NCI-H2227 (cell line): Measurements from ENCODE around the gene COL3A1.

Experiments
- DNase-seq: peaks from one replicate; lab custom pipeline; 2025; ENCODE audit not compliant: unreplicated experiment; lab: John Stamatoyannopoulos, UW

COL3A1 gene

DNA sequence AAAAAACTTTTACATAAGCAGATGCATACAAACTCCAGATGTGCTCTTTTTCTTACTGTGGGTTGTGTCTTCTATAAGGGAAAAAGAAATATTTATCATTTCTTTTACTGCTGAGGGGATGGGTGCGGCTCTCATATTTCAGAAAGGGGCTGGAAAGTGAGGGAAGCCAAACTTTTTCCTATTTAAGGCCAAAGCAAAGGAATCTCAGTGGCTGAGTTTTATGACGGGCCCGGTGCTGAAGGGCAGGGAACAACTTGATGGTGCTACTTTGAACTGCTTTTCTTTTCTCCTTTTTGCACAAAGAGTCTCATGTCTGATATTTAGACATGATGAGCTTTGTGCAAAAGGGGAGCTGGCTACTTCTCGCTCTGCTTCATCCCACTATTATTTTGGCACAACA, at the start of gene COL3A1:
TSS of gene COL3A1 (plus strand) at position 210 of the 400 bp plus-strand sequence. CDS start at position 327, 117 bp downstream.
- DNase-seq = no peak

DNA sequence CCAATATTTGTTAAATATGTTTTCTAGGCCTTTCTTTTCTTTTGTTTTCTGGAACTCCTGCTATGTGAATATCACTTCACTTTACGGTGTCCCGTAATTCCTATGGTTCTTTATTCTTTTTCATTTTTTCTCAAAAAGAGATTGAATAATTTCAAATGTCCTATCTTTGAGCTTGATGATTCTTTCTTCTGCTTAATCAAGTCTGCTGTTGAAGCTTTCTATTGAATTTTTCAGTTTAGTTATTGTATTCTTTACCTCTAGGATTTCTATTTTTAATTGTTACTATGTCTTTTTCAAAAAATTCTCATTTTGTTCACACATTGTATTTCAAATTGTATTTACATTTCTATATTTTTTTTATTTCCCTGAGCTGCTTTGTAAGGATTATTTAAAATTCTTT, 45.5 kb upstream of the COL3A1 start:
- no peak for DNase-seq

DNA sequence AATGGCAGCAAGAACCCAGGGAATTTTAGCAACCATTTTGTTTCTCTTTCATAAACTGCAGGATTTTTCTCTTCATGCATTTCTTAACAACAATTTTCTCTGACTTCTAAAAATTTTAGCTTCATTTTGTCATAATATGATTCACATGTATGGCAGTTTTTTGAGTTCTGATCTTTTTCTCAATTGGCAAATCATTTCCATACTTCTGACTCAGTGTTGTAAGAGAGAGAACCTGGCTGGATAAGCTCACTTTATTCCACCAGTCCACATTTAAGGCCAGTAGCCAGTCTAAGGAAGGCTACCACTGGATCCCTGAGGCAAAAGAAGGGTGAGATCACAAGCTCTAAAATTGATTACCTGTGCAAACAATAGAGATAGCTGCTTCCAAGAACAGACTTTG, 42.8 kb upstream of the COL3A1 start:
- no peak for DNase-seq

DNA sequence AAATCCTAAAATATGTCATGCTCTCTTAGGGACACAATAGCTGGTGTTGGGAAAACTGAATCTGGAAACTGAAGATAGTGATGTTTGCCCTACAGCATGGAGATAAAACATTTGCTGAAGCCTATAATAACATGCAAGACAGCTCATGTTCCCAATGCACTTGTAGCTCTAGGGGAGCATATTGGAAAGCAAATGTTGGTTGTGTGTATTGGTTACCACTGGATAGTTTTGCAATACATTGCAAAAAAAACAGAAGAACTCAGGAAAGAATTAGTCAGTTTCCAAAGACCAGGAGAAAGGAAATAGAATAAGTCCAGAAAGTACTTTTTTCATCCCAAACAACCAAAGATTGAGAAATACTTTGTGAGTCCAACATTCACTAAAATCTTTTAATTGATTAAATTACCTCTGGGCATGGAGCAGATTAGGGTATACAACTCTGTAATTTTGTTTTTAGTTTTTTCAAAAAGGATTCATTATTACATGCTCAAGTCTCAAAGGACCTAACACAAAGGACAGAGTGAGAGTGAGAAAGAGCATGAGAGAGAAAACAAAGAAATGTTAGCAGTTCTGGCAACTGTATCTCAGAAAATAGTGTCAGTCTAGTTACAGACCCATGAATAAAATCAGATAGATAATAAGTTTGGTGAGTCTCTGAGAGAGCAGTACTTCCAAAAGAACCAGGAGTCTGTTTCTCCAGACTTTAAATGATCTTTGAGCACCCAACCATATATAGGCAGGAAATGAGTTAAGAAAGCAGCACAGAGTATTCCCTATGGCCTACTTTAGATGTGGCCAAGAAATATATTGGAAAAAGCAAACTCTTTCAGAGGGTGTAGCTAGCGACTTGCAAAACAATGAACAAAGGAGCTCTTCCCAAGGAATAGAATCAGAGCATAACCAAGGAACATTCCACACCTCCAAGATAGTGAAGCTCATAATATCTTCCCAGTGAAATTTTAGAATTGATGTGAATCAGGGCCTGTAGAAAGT, 36.6 kb upstream of the COL3A1 start:
- DNase-seq = no peak

DNA sequence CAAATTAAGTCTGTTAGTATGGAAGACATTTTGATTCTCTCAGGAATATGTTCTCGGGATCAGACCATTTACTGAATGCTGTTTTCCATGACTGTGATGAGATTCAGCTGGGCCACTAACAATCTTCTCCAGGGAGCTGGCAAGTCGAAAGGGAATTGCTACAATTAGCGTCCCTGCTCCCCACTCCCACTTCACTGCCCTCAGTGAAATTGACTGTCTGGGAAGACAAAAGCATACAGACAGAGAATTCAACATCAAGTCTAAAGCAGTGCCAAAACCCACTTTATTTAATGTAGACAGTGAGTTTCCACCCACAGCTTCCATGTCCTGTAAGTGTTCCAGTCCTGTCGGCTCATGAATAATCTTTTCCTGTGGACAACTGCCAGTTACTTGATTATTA, 34.0 kb upstream of the COL3A1 start:
- DNase-seq = peak; percentile 27

DNA sequence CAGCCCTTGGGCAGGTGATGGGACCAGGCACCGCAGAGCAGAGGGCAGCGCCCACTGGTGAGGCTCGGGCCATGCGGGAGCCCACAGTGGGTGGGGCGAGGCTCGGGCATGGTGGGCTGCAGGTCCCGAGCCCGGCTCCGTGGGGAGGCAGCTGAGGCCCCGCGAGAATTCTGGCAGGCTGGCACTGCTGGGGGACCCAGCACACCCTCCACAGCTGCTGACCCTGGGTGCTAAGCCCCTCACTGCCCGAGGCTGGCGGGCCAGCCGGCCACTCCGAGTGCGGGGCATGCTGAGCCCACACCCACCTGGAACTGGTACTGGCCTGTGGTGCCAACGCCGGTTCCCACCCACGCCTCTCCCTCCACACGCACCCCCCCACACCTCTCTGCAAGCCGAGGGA, 29.7 kb upstream of the COL3A1 start:
- no peak for DNase-seq

DNA sequence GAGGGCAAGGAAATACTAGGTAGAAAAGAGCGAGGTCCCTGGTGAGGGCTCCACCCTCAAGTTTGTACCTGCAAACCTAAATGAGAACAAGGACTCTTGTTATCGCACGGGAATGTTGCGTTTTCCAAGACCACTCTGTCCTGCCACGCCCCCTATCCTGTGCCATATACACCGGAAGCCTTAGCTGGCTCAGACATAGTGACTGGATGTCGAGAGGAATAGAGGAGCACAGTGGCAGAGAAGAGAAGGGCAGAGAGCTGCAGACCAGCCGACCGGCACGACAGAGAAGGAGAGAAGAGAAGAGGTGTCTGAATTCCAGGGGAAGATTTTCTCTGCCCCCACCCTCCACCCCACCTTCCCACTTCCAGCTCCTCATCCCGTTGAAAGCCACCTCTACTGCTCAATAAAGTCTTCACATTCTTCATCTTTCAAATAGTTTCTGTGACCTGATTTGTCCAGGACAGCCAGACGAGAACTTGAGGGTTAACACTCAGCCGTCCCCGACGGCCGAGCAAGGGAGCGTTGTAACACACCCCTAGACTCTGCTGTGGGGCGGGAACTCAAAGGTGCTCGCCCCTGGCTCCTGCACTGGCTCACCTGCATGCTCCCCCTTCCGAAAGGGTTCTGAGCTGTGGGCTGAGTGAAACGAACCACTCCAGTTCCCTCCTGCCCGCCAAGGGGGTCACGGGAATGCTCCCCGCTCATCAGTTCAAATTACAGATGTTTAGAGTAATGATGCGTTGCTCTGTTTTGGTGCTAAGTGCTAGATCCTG, 24.9 kb upstream of the COL3A1 start:
- peak; percentile 27 for DNase-seq

DNA sequence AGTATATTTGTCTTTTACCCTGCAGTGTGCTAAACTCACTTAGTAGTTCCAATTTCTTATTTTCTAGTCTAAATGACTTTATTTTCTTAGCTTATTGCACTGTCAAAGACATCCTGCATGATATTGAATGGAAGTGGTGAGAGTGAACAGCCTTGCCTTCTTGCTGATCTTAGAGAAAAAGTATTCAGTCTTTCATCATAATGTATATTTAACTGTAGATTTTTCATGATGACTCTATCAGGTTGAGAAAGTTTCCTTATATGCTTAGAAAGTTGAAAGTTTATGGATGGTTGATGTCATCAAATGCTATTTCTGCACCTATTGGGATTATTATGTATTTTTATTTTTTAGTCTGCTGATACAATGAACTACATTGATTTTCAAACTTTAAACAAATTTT, 21.3 kb upstream of the COL3A1 start:
- no peak for DNase-seq

DNA sequence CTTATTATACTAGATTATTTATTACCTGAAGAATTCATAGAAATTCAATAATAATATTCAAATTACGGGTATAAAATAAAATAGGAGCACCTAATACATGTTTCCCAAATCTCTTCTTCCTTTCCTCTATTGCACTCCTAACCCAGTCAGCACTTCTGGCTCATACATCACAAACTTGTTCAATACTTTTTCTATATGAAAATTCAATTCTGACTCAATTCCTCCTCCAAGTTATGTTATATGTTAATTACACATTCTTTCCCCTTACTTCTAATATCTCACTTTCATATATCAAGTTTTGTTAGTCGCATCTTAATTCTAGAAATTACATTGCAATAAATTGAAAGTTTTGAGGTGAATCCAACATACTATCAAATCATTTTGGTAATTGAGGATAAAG, 17.9 kb upstream of the COL3A1 start:
- no peak for DNase-seq

DNA sequence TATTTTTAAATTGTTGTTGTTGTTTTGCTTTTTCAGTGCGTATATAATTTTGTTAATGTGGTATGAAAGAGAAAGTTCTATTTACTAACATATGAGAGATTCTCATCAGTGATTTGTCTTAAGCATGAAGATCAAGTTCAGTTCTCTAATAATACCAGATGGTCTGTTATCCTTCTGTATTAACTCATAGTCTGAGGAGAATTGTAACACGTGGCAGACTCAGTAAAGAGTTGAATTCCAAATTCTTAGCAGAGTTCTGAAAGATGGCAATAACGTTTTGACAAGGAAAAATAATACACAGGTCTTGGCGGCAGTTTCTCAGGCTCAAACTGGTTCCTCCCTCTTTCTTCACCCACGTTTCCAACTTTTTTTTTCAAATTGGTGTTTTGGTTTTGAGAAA, 17.2 kb upstream of the COL3A1 start:
- no peak for DNase-seq

DNA sequence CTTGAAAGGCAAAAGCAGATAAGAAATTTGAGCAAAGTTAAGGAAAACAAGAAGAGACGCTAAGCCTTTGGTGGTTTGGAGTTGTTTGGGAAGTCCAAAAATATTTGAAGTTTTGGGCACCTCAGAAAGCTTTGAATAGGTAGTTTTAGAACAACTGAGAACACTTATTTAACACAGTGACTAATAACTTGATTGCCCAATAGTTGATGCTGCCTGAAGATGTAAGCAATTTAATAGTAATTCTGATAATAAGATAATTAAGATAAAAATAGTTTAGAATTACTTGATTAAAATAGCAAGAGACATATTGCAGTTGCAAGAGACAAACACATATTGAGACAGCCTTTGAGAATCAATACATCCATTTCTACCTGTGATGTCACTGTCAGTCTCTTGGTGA, 16.5 kb upstream of the COL3A1 start:
- DNase-seq = no peak

DNA sequence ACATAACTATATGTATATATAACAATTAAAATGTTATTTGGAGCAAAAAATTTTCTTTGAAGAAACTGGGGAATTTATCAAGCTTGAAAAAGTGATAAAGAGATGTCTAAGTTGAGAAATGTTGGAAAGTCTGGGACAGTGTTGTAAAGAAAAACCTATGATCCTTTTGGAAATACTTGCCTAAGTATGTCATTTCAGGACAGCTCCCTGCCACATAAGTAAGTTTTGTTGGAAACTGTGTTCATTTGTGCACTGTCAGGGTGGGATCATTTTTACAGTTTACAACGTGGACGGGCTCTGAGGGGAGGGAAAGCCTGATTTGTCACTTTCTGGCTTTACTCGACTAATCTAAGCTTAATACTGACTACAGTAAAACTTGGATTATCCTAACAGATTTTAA, 10.4 kb upstream of the COL3A1 start:
- no peak for DNase-seq

DNA sequence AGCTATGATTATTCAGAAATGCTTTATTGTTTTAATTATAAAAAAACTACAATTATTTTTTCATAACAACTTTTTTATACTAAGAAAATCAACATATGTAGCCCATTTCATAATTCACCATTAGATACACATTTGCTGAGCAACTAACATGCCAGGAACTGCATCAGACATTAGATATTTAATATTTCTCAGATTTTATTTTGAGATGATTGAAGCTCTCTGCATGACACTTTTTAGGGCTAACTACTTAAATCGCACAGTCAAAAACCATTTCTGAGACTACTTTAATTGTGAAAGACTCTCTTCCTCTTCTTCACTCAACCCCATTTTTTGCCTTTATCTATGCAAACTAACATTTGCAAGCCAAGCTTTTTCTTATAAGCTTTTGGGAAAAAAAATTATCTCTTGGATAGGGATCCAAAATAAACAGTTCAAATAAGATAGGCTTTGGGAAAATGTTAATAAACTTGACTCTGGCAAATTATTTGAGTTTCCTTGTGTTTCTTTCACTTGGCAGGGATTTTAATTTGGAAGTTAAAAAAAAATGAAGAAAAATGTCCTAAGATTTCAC, 9.1 kb upstream of the COL3A1 start:
- DNase-seq = no peak

DNA sequence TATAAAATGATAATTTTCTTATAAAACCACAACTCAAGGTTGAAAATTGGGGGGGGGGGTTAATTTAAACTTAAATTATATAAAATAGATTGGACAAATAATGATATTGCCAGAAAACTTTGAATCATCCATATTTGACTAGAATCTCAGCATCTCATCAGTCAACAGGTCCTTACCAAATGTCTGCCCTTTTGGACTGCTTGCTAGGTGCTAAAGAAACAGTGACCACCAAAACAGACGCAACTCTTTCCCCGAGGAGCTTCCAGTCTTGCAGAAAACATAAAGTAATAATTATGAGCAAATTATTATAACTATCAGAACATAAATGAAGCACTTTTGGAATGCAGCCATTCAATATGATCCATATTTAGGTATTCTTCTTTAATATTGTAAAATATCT, 8.6 kb upstream of the COL3A1 start:
- DNase-seq = no peak

DNA sequence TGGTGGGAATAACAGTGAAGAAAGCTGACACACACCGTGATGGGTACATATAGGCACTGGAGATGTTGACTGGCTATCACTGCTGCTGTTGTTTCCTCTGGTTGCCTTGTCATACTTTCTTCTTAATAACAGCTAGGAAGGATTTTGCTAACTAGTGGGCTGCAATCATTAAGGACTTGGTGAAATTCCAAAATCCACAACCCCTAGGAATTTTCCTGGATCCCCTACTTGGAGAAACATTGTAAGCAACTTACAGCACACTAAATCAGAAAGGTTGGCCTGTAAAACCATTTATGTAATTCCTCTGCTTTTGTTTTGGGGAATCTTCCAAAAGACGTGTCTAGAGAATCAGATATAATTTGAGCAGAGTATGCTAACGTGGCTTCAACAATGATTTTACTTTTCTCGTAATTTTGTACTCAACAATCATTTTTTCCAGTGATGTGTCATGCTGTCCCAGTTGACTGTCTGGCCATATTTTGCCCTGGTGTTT, 8.0 kb upstream of the COL3A1 start:
- no peak for DNase-seq

DNA sequence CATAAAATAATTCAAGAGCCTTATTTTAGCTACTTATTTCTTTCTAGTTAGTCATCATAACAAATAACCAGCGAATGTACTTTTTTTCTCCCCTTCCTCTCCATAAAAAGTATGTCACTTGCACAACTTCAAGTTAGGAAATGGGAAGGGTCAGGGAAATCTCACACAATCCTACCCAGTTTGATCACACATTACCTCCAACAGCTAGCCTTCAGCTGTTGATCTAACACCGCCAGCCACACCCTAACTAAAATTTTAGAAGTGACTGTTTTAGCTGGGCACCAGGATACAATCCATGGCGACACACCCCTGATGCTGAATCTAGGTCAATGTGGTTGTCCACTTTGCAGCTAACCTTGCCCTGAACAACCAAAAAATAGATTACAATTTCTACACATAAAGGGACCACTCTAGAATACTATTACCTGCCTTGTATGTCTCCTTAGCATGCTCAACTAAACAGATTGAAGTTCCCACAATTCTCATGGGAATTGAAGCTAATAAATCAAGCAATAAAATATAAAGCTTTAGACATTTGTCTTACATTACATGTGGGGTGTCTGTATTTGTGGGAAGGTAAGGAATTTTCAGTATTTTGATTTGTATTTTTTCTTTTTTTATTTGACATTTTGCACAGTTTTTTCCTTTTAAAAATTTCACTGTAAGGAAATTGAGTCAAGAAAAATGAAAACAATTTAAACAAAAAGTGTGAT, 7.3 kb upstream of the COL3A1 start:
- no peak for DNase-seq

DNA sequence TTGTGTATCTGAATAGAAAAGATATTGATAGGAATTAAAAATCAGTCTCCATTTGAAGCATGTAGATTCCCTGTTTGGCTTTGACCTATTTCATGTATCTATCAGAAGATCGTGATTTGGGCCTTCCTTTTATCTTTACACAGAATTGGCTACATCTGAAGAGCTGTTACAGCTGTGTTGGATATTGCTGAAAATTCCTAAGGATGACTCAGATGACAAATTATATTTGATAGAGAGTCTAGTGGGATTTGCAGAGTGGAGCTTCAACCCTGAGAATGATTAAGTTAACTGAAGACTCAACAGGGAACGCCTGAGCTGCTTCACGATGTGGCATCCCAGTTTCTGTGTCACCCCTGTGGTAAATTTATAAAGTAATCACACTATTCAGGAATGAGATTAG, 4.9 kb upstream of the COL3A1 start:
- no peak for DNase-seq

DNA sequence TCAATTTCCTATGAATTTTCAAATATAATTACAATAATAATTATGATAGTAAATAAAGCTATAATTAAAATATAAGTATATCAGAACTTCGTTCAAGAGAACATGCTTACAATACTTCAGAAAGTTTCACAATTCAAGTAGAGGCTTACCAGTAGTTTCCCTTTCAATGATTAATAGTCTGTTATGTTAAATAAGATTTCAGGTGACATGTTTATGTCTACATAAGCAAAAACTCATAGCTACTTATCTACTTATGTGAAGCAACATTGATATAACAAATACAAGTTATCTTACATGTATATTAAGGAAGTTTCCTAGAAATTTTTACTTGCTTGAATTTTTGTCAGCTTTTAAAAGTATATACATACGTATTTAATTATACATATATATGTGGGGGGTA, 4.5 kb upstream of the COL3A1 start:
- no peak for DNase-seq

DNA sequence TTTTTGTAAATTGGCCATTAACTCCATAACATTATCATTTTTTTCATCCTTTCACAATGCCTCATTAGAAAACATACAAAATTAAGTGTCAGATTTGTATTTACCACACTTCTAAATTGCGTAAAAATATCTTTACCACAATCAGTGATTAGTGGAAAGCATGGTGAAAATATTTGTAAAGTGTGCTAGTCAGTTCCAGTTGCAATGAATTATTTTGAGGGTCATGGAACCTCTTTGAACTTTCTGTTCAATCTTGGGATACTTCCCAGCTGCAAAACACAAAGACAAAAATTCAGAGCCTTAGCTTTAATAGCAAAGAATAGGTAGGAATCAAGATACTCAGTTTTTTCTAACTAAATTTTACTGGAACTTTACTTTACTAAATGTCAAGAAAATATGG, 4.0 kb upstream of the COL3A1 start:
- no peak for DNase-seq

DNA sequence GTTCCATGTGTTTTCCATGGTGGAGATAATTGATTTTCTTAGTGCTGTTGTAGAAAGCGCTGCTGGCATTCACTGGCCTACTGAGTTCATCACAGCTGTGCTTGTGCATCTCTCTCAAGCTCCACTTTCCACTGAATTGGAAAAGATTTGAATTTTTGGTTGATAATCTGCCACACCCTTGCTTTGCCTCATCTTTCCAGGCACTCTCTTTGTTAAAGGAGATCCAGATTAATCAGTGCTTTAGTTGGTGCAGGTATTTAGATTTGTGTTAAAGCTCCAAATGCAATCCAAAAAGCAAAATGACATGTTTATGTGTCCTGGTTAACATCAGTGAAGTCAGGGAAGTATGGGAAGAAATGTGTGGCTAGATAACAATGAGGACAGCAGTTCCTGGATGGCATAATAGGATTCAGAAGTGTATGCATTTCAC, 2.7 kb upstream of the COL3A1 start:
- DNase-seq = no peak

DNA sequence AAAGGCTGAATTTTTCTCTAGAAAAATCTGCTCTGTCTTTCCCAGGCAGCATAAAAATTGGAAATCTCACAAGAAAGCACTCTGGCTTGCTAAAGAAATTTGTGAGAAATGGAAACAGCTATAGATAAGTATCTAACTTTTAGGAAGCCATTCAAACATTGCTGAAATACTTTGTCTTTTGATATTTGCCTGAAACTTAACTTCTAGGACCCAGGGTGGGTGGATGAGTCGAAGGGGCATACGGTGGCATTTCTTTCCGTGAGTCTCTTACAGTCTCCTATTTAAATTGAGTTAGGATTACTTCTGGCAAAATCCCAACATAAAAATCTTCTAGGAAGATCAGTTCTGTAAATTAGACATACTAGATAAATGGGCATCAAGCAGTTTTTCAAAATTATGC, 532 bp upstream of the COL3A1 start:
- DNase-seq = no peak
